Stimulated activated CD8-positive, alpha-beta memory T cell treated with anti-CD3 and anti-CD28 coated beads, Interleukin-4, amount 100 ng/mL, for 48 hours (primary cell): ENCODE results near the gene ANGPTL1.

Source experiments
- DNase-seq: peaks from one replicate; pipeline ENCODE4 v3.0.0-alpha.2; 2020

The ANGPTL1 gene, protein sequence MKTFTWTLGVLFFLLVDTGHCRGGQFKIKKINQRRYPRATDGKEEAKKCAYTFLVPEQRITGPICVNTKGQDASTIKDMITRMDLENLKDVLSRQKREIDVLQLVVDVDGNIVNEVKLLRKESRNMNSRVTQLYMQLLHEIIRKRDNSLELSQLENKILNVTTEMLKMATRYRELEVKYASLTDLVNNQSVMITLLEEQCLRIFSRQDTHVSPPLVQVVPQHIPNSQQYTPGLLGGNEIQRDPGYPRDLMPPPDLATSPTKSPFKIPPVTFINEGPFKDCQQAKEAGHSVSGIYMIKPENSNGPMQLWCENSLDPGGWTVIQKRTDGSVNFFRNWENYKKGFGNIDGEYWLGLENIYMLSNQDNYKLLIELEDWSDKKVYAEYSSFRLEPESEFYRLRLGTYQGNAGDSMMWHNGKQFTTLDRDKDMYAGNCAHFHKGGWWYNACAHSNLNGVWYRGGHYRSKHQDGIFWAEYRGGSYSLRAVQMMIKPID

DNA sequence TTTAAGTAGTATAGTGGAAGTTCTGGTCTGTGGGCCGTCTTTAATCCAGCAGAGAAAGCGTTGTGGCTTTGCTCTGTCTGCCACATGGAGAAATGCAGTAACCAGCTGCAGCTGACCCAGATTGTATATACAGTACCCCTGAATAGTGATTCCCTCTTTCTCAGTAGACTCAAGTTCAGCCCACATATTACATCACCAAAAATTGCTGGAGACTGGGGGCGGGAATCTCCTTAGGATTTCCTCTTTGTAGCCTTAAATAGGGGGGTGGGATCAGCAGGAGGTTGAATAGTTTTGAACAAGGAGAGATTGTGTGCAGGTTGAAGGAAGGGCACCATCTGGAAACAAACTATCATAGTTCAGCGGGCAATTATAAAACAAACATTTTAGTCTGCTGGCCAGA, at the start of gene ANGPTL1:
ANGPTL1 (minus strand) TSS at position 134 of the 400 bp plus-strand sequence. CDS start 5,301 bp downstream, outside the sequence.
- no peak for DNase-seq

DNA sequence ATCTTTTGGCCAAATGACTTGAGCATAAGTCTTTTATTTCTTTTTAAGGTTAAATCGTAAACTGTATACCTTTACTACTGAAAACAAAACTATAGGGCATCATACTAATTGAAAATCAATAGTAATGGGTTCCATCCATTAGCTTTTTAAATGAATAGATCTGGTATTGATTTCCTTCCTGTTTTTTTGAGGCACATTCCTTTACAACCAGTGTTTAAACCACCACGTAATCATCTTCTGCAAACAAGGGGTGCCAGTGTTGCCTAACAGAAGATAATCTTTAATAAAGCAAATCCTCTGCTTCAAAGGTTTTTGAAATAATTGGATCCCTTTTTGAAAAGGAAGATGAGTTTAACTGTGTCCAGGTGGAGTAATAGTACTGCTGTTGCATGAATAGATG, 48.7 kb upstream of the ANGPTL1 start:
- no peak for DNase-seq

DNA sequence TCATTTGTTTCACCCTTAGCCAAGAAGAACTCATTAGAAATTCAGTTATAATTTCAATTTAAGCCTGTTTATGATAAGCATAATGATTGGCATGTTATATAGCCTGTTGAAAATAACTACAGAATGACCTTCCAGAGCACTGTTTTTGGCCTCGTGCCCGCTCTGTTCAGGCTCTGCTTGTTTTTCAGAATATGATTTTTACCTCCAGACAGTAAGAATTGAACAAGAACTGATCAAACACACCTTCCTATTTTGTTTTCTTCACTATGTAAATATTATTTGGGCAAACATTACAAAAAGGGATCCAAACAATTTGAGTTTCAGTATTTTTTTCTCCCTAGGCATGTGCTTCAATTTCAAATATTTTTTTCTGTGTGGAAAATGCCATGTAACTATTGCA, 48.1 kb upstream of the ANGPTL1 start:
- no peak for DNase-seq

DNA sequence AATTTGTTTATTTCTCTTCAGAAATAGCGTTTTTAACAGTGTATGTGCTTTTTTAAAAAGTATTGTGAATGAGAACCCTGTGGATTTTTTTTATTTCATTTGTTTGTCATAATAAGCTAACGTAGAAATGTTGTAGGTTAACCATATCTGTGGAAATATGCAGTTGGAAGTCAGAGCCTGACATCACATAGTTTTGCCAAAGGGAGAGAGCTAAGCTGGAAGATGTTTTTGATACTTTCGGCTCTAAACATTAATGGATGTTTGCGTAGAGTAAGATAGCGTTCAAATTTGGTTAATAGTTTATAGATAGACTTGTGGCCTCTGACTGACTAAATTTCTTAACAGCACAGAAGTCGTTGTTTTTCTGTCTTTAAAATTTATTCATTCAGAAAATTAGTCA, 47.4 kb upstream of the ANGPTL1 start:
- DNase-seq, result no peak

DNA sequence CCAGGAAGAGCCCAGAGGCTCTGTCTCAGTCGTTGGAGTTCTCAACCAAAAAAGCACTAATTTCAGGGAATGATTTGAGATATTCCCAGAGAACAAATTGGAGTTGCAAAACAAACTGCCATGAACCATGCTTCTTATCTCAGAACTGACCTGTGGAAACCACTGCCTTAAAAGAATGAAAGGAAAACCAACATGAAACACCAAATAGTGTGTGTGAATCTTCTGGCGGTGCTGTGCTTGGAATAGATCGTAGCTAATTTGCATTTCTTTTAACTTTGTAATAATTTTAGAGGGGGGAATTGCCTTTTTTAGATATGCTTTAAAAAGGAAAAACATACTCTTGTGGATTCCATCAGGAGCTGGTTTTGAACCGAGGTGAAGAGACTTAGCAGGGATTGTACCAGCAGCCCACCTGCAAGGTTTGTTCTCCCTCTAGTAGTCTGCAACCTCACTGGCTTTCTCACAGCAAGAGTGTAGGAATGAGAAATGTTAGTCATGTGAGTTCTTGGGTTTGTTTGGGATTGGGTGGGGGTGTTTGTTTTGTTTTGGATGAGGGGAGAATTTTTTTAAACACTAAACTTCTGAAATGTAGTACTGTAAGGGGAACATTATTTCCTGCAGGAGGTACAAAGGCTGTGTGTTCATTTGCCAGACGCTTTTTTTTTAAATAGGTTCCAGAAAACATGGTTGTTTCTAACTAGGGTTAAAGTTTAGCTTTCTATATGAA, 45.7 kb upstream of the ANGPTL1 start:
- DNase-seq, result no peak

DNA sequence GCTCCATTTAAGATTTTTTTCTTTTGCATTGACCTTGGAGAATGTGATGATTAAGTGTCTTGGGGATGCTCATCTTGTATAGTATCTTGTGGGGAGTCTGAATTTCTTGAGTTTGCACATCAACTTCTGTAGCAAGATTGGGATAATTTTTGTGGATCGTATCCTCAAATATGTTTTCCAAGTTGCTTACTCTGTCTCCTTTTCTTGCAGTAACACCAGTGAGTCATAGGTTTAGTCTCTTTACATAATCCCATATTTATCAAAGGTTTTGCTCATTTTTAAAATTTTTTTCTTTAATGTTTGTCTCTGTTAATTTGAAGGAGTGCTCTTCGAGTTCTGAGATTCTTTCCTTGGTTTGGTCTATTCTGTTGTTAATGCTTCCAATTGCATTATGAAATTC, 41.7 kb upstream of the ANGPTL1 start:
- no peak for DNase-seq

DNA sequence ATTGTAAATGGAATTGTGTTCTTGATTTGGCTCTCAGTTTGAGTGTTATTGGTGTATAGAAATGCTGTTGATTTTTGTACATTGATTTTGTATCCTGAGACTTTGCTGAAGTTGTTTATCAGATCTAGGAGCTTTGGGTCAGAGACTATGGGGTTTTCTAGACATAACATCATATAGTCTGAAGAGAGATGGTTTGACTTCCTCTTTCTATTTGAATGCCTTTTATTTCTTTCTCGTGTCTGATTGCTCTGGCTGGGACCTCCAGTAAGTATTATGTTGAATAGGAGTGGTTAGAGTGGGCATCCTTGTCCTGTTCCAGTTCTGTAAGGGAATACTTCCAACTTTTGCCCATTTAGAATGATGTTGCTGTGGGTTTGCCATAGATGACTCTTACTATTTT, 39.1 kb upstream of the ANGPTL1 start:
- no peak for DNase-seq

DNA sequence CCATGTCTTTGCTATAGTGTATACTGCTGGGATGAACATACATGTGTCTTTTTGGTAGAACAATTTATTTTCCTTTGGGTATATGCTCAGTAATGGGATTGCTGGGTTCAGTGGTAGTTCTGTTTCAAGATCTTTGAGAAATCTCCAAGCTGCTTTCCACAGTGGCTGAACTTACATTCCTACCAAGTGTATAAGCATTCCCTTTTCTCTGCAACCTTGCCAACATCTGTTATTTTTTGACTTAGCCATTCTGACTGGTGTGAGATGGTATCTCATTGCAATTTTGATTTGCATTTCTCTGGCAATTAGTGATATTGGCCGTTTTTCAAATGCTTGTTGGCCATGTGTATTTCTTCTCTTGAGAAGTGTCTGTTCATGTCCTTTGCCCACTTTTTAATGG, 37.5 kb upstream of the ANGPTL1 start:
- no peak for DNase-seq

DNA sequence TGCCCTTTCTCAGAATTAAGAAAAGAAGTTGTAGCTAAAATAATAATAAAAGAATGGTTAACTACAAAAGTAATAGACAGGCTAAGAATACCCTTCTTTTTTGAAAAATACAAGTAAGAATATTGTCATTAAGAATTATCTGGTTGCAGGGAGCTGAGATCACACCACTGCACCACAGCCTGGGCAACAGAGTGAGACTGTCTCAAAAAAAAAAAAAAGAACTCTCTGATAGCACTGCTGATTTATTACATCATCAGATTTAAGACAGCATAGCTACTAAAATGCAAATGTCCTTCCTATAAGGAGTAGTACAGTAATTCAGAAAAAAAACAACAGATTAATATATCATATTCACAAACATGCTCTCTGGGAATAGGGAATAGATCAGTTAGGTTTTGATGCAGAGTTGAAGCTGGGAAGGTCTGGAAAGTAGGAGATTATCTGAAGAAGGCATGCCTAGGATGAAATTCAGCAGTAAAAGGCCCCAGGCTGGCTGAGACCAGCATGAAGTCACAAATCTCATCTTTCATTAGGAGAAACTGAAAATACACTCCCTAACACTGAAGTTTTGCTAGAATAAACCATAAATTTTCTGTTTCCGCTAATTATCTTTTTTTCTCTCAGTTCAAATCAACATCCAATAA, 30.7 kb upstream of the ANGPTL1 start:
- DNase-seq, result no peak

DNA sequence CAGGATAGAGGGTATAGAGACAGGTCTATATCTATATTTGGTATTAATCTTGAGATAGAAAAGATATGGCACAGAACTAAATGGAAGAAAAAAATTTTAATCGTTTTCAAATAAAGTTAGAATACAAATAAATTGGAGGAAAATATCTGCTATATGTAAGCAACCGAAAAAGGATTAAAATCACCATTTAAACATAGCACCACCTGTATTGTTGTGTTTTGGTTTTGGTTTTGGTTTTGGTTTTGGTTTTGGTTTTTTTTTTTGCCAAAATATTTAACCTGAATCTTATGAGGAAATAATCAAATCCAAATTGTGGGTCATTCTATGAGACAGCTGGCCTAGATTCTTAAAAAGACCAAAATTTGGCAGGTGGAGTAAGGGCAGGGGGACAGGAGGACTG, 28.5 kb upstream of the ANGPTL1 start:
- DNase-seq, result no peak

DNA sequence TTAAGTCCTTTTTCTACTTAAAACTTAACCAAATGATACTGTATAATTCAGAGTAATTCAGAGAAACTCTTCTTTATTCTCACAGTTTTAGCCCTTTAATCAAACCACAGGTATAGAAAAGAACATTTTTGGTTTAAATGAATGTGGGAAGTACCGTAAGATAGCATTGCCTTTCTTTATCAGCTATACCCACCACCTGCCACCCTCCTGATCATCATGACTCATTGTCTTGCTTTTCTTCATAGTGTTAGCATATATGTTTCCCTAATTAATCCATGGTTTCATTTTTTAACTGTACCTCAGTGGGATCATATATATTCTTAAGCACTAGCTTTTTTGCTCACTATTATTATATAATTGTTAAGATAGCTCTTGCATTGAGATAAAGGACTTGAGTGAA, 27.5 kb upstream of the ANGPTL1 start:
- DNase-seq, result no peak

DNA sequence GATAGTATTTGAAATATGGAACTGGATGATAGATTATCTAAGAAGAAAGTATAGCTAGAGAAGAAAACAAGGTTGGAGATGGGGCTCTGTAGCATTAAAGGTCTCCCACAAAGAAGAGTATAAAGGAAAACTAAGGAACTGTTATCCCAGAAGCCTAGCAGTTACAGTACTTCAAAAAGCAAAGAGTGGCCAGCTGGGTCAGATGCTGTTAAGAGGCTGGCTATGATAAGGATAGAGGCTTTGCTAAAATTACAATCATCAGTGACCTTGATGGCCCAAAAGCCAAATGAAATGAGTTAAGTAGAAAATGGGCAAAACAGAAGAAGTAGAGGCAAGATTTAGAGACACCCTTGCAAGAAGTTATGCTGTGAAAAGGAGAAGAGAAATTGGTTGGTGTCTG, 25.1 kb upstream of the ANGPTL1 start:
- DNase-seq, result no peak

DNA sequence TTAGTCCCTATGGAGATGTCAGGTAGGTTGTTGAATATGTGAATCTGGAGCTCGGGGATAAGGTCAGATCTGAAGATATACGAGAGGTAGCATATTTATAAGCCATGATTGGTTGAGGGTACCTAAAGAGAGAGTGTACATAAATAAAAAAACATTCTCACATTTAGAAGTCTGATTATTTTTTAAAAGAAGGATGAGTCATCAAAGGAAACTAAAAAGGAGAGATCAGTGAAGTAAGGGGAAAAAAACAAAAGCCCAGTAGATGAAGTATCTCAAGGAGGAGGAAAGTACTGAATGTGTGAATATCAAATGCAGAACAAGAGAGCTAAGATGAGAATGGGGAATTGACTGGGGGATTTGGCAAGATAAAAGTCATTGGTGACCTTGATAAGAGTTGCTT, 15.7 kb upstream of the ANGPTL1 start:
- no peak for DNase-seq

DNA sequence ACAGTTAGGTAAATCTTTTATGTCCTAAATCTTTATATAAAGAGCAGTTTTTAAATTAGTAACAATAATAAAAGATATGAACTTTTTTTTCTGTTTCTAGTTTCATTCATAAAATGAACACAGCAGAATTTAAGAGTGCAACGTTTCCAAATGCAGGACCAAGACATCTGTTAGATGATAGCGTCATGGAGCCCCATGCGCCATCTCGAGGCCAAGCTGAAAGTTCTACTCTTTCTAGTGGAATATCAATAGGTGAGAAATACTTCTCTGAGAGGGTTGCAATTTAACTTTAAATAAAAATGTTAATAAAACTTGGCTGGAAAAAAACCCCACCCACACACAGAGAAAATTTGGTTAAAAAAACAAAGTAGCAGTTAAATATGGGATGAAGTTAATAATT, 15.0 kb upstream of the ANGPTL1 start:
- DNase-seq, result no peak

DNA sequence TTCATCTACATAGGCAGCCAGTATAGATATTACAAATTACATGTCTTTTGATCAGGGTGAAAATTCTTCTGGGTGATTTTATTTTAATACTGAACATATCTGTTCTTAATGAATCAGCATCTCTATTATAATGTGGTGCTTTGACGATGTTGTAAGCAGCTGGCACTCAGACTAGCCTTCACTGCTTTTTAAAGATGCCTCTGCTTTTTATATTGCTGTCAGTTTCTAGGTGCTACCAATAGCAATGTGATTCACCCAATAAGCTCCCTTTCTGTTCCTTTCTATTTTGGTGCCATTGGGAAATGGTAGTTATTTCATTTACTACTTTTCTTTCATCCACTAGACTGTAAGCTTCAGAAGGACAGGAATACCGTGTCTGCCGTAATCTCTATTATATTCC, 11.1 kb upstream of the ANGPTL1 start:
- no peak for DNase-seq

DNA sequence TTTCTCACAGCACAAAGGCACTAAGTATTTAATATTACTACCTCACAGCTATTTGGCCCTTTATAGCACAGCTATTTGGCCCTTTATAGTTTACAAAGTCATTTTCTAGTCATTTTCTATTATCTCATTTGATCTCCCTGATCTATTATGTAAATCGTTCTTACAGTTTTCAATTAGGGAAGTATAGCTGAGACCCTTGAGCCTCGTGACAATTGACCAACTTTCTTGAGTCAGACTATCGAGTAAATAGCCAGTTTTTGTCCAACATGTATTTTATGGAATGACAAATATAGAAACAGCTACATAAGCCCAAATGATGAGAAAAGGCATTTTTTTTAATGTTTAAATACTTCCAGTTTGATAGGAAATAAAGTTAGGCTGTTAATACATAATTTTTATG, 7.0 kb upstream of the ANGPTL1 start:
- no peak for DNase-seq

DNA sequence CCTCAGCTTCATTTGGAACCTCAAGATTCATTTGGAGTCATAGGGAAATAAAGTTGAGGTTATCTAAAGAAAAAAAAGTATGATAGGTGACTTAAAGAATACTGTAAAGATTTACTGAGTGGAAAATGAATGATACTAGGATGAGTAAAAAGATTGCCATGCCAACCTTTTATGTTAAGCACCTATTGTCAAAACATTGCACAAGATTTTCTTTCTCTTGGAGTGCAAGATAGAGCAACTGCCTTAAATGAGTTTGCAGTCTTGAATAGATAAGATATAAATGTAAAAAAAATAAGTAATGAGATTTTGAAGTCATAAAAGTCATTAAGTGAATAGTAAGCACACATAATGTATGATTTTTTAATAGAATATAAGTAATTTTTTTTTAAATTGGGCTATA, 5.1 kb upstream of the ANGPTL1 start:
- no peak for DNase-seq

DNA sequence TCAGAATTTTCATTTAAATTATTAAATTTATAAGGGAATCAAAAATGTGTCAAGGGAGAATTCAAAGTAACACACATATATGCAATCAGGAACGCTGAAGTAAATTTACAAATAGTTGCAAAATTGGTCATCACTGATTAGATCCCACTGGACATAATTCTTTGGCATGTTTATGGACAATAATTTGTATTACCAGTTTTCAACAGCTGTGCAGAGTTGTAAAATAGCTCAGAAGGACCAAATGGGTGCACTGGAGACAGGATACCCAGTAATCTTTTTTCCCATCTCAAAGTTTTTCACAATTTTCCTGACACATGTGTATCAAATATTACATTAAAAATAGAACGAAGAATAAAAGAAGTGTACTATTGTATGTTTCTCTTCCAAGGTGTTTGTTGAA, 4.1 kb upstream of the ANGPTL1 start:
- DNase-seq, result no peak

DNA sequence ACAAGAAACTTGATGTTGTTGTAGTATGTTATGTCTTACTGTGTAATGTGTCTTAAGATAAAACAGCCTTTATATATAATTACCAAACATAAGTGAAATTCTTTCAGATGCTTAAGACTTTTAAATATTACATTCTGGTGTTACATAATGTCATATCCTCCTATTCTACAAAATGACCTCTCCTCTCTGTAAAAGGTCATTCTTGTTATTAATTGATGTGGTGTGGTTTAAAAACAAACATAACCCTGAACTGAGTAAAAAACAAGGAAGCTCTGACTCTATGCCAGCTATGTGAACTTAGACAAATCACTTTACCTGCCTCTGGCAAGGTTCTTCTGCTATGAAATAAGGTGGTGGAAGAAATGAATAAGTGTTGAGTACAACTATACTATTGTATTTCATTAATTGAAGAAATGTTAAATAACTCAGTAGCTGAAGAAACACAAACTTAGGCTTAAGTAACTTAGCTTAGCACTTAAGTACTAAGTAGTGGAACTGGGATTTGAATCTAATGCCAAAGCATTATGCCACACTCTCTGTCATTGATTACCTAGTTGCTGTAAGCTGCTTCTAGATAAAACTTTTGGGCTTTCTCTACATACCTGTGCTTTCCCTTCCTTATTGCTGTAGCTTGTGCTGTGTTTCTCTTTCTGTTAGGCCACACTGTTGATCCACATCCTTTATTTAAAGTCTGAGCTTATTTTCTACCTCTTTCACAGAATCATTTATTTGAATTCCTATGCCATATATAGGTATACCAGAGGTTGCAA, 859 bp upstream of the ANGPTL1 start:
- DNase-seq, result no peak

DNA sequence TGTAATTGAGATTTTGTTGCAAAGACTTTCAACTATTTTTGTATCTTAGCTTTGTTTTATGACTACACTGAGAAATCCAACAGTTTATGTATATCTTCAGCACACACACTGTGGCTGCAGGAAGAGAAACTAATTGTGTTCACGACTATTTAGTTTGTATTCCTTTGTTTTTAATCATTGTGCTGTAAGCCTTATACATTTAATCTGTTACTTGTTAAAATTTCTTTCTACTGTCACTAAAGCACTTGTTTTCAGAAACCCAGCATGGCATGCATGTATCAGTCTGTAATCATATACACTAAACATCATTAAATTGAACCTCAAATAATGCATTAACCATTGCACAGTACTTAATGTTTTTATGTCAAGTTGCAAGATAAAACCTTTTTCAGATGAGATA, 656 bp downstream of the ANGPTL1 start:
- DNase-seq, result no peak

DNA sequence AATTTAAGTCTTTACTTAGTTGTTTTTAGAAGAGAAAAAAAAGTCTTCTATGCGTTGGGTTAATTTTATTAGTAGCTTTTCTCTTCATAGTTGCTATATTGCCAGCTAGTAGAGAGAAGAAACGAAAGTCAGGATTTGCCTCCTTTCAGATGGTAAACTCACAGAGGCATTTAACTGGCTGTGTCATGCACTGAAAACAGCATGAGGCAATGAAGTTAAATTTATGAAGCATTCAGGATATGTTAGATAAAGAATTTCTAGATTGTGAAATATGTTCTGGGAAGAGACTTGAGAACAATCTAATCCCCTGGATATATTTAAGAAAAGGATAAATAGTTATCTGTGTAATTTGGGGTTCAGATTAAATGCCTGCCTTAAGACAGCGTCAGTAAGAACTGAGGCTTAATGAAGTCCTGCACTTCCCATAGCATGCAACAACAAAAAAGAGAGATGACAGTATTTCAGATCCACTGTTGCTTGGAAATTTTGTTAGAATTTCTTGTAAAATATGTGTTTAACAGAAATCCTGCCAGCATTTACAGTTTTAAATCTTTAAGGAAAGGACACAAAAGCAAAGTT, 1.7 kb downstream of the ANGPTL1 start:
- no peak for DNase-seq

DNA sequence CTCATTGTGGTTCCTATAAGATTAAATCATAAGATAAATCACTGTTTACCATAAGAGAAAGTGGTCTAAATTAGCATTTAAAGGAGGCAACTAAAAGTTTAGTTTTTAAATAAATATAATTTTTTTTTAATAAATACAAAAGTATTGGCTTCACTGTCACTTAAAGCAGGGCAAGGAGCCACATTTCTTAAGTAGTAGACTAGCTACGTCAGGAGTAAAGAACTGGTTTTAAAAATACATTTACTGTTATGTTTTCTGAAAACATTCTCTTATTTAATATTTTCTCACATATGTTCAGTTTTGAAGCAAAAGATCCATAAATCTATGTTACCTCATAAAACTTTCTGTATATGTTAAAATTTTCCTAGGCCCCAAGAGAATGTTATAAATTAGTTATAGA, 2.2 kb downstream of the ANGPTL1 start:
- no peak for DNase-seq

DNA sequence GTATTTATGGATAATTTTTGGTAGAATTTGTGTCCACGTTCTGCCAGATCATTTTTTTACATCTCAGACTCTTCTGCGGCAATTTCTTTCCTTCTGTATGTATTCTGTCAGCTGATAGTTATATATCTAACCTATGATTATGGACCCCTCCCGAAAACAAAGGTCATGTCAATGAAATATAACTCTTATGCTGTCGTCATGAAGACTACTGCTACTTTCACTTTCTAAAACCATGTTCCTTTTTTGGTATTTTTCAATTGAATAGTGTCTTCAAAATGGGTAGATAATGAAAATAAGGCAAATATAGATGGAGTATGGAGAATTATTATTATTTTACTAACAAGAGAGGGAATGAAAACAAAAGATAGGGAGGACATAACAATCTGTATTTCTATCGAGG, 3.2 kb downstream of the ANGPTL1 start:
- DNase-seq, result no peak
